ENCODE results near the gene SELENOP. TPM values are rescaled to one million over a fixed set of nuclear protein-coding genes. Genes with fewer than 3 reads are reported as not detected.

Gene SELENOP
- total RNA-seq, 1 experiment from 2014 or later = 153 TPM

DNA sequence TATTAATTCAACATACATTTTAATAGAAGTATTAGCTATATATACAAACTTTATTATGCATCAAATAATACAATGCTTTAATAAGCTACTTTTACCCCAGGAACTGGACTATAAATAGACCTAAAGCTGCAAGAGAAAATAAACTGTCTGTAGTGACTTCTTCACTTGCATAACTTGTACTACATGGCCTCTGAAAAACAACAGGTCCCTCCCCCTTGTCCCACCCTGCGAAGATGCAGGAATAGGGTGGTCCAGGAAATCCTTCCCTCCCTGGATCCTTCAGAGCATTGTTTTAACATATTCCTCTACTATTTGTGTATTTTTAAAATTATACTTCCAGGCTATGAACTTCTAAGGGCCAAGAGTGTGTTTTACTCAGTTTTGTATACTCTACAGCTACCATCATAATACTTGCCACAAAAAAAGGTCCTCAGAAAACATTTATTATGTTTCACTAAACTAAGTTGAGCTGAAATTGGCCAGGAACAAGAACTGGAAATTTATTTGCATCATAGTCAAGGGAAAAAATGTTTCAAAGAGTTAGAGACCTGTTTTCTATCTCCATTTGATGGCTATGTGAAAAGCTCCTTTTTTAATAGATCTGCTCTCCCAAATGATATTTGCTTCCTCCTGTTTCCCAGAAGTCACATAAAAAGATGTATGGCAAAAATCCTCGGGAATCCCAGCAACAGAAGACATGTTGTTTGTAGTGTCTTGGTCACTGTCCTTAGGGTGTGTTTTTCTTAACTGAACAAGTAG lies 15.2 kb upstream of the SELENOP start:
- CTCF ChIA-PET = no interaction called here
- TF ChIP-seq CTCF (IDR thresholded peaks at IDR 0.05; ENCODE audit: insufficient read depth in 1 of 2, low read depth in 1 of 2, low read length in 1 of 2, severe bottlenecking in 1 of 2, unreplicated experiment in 1 of 2) = no peak
- no peaks in the 10 kb centered on the region for H3K27me3 Mint-ChIP-seq (ENCODE audit: insufficient read depth, unreplicated experiment)
- POLR2A ChIA-PET = interaction anchor here (0.5 kb wide), 1 partner anchor 15 kb away, joined by 4 read pairs; no protein-coding TSS in a partner anchor
- Histone ChIP-seq H3K36me3 (ENCODE audit: control insufficient read depth, insufficient read depth, low read length) (no peaks in the 10 kb centered on the region), H3K9me3 (no peaks in the 10 kb centered on the region), H3K27me3 (replicated peaks; ENCODE audit: control insufficient read depth, insufficient read depth, low read length) (no peaks in the 10 kb centered on the region), H3K4me1 (no peaks in the 10 kb centered on the region), H3K4me3 (ENCODE audit: low read depth, low read length) (no peak overlapping the region)
- H3K27ac Mint-ChIP-seq (ENCODE audit: unreplicated experiment) = no peak overlapping the region
- intact Hi-C loops (cut with micrococcal nuclease; ENCODE audit: unreplicated experiment) = no loop called here
- H3K4me1 Mint-ChIP-seq (ENCODE audit: low read depth, unreplicated experiment) = peaks cover 13% of the 10 kb centered on the region
- H3K4me3 Mint-ChIP-seq (ENCODE audit: unreplicated experiment) = no peak overlapping the region
- no TSS peak for BruUV-seq (replicated peaks)
- no peaks in the 10 kb centered on the region for H3K9me3 Mint-ChIP-seq (ENCODE audit: unreplicated experiment)
- H3K36me3 Mint-ChIP-seq (ENCODE audit: insufficient read depth, unreplicated experiment) = no peaks in the 10 kb centered on the region
- DNase-seq = no peak

DNA sequence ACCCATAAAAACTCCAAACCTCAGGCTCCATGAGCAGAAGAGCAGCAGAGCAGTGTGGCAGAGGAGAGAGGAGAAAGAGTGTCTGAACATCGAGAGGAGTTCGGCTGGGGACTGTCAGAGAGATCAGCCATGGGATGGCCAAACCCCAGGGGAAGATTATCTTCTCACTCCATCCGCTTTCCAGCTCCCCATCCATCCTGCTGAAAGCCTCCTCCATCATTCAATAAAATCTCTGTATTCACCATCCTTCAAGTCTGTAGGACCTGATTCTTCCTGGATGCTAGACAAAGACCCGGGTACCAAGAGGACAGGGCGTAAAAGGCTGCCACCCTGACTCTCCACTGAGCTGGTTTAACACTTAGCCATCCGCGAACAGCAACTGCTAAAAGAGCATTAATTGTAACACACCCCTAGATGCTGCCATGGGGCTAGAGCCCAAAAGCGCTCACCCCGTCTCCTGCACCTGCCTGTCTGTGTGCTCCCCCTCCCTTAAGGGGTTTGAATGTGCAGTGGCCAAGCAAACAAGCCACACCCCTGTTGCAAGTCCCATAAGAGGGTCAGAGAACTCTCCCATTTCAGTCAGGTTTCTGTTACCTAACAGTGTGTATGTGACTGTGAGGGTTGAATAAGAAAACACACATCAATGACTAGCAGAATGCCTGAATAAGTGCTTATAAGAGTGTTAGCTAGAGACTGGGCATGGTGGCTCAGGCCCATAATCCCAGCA lies 13.9 kb upstream of the SELENOP start:
- H3K4me1 Mint-ChIP-seq (ENCODE audit: low read depth, unreplicated experiment) = peaks cover 8% of the 10 kb centered on the region
- POLR2A ChIA-PET = no interaction called here
- Histone ChIP-seq H3K36me3 (ENCODE audit: control insufficient read depth, insufficient read depth, low read length) (no peaks in the 10 kb centered on the region), H3K4me1 (no peaks in the 10 kb centered on the region), H3K4me3 (ENCODE audit: low read depth, low read length) (no peak overlapping the region), H3K9me3 (no peaks in the 10 kb centered on the region), H3K27me3 (replicated peaks; ENCODE audit: control insufficient read depth, insufficient read depth, low read length) (no peaks in the 10 kb centered on the region)
- DNase-seq = no peak
- no peaks in the 10 kb centered on the region for H3K36me3 Mint-ChIP-seq (ENCODE audit: insufficient read depth, unreplicated experiment)
- no peak overlapping the region for H3K27ac Mint-ChIP-seq (ENCODE audit: unreplicated experiment)
- no peak overlapping the region for H3K4me3 Mint-ChIP-seq (ENCODE audit: unreplicated experiment)
- BruUV-seq (replicated peaks) = no TSS peak
- CTCF ChIA-PET = no interaction called here
- H3K9me3 Mint-ChIP-seq (ENCODE audit: unreplicated experiment) = no peaks in the 10 kb centered on the region
- intact Hi-C loops (cut with micrococcal nuclease; ENCODE audit: unreplicated experiment) = no loop called here
- no peak for TF ChIP-seq CTCF (IDR thresholded peaks at IDR 0.05; ENCODE audit: insufficient read depth in 1 of 2, low read depth in 1 of 2, low read length in 1 of 2, severe bottlenecking in 1 of 2, unreplicated experiment in 1 of 2)
- H3K27me3 Mint-ChIP-seq (ENCODE audit: insufficient read depth, unreplicated experiment) = no peaks in the 10 kb centered on the region

DNA sequence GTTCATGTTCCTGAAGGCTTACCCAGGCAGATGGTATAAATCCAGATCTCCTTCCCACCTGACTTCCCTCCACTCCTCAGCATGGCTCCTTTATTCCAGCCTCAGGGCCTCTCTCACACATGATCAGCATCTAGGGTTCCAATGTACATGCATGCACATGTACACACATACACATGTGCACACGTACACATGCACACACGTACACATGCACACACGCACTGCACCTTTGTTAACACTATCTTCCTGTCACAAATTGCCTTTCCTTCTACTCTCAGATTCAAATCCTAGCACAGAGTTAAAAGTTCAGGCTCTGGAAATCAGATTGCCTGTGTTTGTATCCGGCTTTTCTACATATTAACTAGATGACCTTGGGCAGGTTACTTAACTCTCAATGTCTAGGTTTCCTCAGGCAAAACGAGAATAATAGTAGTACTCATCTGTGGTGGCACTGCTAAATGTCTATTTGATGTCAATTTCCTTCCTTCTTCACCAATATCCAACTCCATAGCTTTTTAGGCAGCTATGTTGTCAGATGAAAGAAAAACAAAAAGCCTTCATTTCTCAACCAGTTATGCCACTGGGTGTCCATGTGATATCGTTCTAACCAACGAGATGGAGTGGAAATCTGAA lies 12.8 kb upstream of the SELENOP start:
- Histone ChIP-seq H3K4me1 (no peaks in the 10 kb centered on the region), H3K9me3 (no peaks in the 10 kb centered on the region), H3K27me3 (replicated peaks; ENCODE audit: control insufficient read depth, insufficient read depth, low read length) (no peaks in the 10 kb centered on the region), H3K36me3 (ENCODE audit: control insufficient read depth, insufficient read depth, low read length) (no peaks in the 10 kb centered on the region), H3K4me3 (ENCODE audit: low read depth, low read length) (no peak overlapping the region)
- ChIA-PET CTCF (no interaction called here), POLR2A (no interaction called here)
- Mint-ChIP-seq H3K27me3 (ENCODE audit: insufficient read depth, unreplicated experiment) (no peaks in the 10 kb centered on the region), H3K27ac (ENCODE audit: unreplicated experiment) (no peak overlapping the region), H3K9me3 (ENCODE audit: unreplicated experiment) (peaks cover 1% of the 10 kb centered on the region), H3K36me3 (ENCODE audit: insufficient read depth, unreplicated experiment) (no peaks in the 10 kb centered on the region), H3K4me3 (ENCODE audit: unreplicated experiment) (no peak overlapping the region), H3K4me1 (ENCODE audit: low read depth, unreplicated experiment) (peaks cover 7% of the 10 kb centered on the region)
- BruUV-seq (replicated peaks) = no TSS peak
- DNase-seq = no peak
- intact Hi-C loops (cut with micrococcal nuclease; ENCODE audit: unreplicated experiment) = no loop called here
- TF ChIP-seq CTCF (IDR thresholded peaks at IDR 0.05; ENCODE audit: insufficient read depth in 1 of 2, low read depth in 1 of 2, low read length in 1 of 2, severe bottlenecking in 1 of 2, unreplicated experiment in 1 of 2) = no peak
